GM12878 (cell line): ENCODE data around the gene AFMID. TPM values are rescaled to one million over a fixed set of nuclear protein-coding genes. Genes with fewer than 3 reads are reported as not detected.

Experiments
- BCL11A ChIP-seq: IDR thresholded peaks from 2 replicates; pipeline ENCODE4 v1.6.1; 2011; ENCODE audit warnings: low read depth, low read length
- BCL3 ChIP-seq: IDR thresholded peaks from 2 replicates; pipeline ENCODE4 v1.6.1; 2011; ENCODE audit warnings: borderline replicate concordance, low read depth, mild to moderate bottlenecking, moderate library complexity, low read length; ENCODE audit not compliant: insufficient read depth, poor library complexity, severe bottlenecking
- BMI1 ChIP-seq: fragments of 450-650 bp; IDR thresholded peaks from 2 replicates; pipeline ENCODE4 v1.6.1; 2016; ENCODE audit warnings: mild to moderate bottlenecking, moderate library complexity, borderline replicate concordance
- CEBPZ ChIP-seq: fragments of 150-350 bp; IDR thresholded peaks from 2 replicates; pipeline ENCODE4 v1.6.1; 2016; ENCODE audit warnings: low read depth, low read length
- CHD4 ChIP-seq: fragments of 200-600 bp; sonication (generic); IDR thresholded peaks from 2 replicates; pipeline ENCODE4 v1.6.1; 2016; ENCODE audit warnings: mild to moderate bottlenecking
- CREB1 ChIP-seq: IDR thresholded peaks from 2 replicates; pipeline ENCODE4 v1.6.1; 2012; ENCODE audit warnings: low read depth, mild to moderate bottlenecking, inconsistent platforms
- E2F4 ChIP-seq: IDR thresholded peaks from 2 replicates; pipeline ENCODE4 v1.6.1; 2012; ENCODE audit warnings: low read depth, low read length, improper control_type of control experiment
- IKZF1 ChIP-seq: fragments of 450-650 bp; conservative IDR thresholded peaks from 2 replicates; pipeline ENCODE4 v1.6.1; 2017; ENCODE audit warnings: antibody characterized with exemption, mild to moderate bottlenecking
- JUND ChIP-seq: IDR thresholded peaks from 2 replicates; pipeline ENCODE4 v1.6.1; 2012; ENCODE audit warnings: low read depth, mild to moderate bottlenecking, low read length, improper control_type of control experiment, moderate library complexity
- KLF5 ChIP-seq: fragments of 450-650 bp; IDR thresholded peaks from 2 replicates; pipeline ENCODE4 v1.6.1; 2014; ENCODE audit warnings: mild to moderate bottlenecking; ENCODE audit not compliant: partially characterized antibody
- MTA2 ChIP-seq: fragments of 450-650 bp; IDR thresholded peaks from 2 replicates; pipeline ENCODE4 v1.6.1; 2016; ENCODE audit warnings: low read depth, mild to moderate bottlenecking, moderate library complexity
- NFXL1 ChIP-seq: fragments of 450-650 bp; IDR thresholded peaks from 2 replicates; pipeline ENCODE4 v1.6.1; 2017; ENCODE audit warnings: antibody characterized with exemption, mild to moderate bottlenecking, borderline replicate concordance
- RUNX3 ChIP-seq: IDR thresholded peaks from 2 replicates; pipeline ENCODE4 v1.6.1; 2012; ENCODE audit warnings: low read length, inconsistent platforms
- TBL1XR1 ChIP-seq: IDR thresholded peaks from 2 replicates; pipeline ENCODE4 v1.6.1; 2012; ENCODE audit warnings: low read depth, low read length, improper control_type of control experiment
- TCF12 ChIP-seq: IDR thresholded peaks from 2 replicates; pipeline ENCODE4 v1.6.1; 2011; ENCODE audit warnings: low read depth, mild to moderate bottlenecking, low read length
- TCF3 ChIP-seq: IDR thresholded peaks from 2 replicates; pipeline ENCODE4 v1.6.1; 2012; ENCODE audit warnings: low read depth, mild to moderate bottlenecking, low read length, borderline replicate concordance; ENCODE audit not compliant: insufficient read depth
- ZBED1 ChIP-seq: IDR thresholded peaks from 2 replicates; pipeline ENCODE4 v1.6.1; 2016; ENCODE audit warnings: borderline replicate concordance
- ZNF622 ChIP-seq: fragments of 450-650 bp; IDR thresholded peaks from 2 replicates; pipeline ENCODE4 v1.6.1; 2017; ENCODE audit warnings: mild to moderate bottlenecking, inconsistent platforms
- ZNF687 ChIP-seq: fragments of 450-650 bp; IDR thresholded peaks from 2 replicates; pipeline ENCODE4 v1.6.1; 2017; ENCODE audit warnings: mild to moderate bottlenecking, moderate library complexity
- polyA plus RNA-seq, 11 experiments: library from polyadenylated mRNA; depleted of rRNA in 4 of 11; unstranded in 6 of 11; stranded (reverse) in 5 of 11; fragments of >200 nt; fragmentation: Nextera tagmentation in 4 of 11; fragmentation: Illumina TruSeq in 1 of 11; extraction: Ambion mirVana in 4 of 11; extraction: Trizol in 1 of 11; gene quantifications; 1 replicate in 1 of 11; 2 replicates in 10 of 11; pipeline versions ENCODE4 v1.2.1 to v1.2.3, GENCODE V29; 2011 to 2016; ENCODE audit warnings: inconsistent platforms in 2 of 11, missing spikeins in 2 of 11, low read depth in 1 of 11
- total RNA-seq, 4 experiments: library from RNA; depleted of rRNA in 3 of 4; stranded (reverse); fragments of >200 nt in 3 of 4; fragmentation: Illumina TruSeq in 1 of 4; extraction: Trizol in 1 of 4; gene quantifications; 2 replicates each; pipeline versions ENCODE4 v1.2.1 to v1.2.3, GENCODE V29; 2013 to 2021
- TF ChIP-seq, protein P1 (sequence below): IDR thresholded peaks from 2 replicates; pipeline ENCODE4 v1.6.1; 2011; ENCODE audit warnings: low read depth, mild to moderate bottlenecking, low read length, moderate library complexity, borderline replicate concordance; ENCODE audit errors: extremely low read depth

Gene AFMID
- total and polyA plus RNA-seq, 10 of the 15 experiments (the other 5 are each of a cell fraction or from before 2014, with no cell fraction given), result 36.1 to 98.8 (median 51.6) TPM

GRCh38 chr17:78142119-78142861, 44.9 kb upstream of the AFMID start (continued):
- peak; percentile 63; the same call in 1 of the 2 replicates for TF ChIP-seq ZNF687
- no peak for TF ChIP-seq KLF5
- no peak for TF ChIP-seq TCF3
- TF ChIP-seq BMI1, result no peak
- no peak for TF ChIP-seq BCL3
- no peak for TF ChIP-seq CEBPZ
- no peak for TF ChIP-seq CHD4
- no peak for TF ChIP-seq TBL1XR1
- TF ChIP-seq TCF12, result no peak
- no peak for TF ChIP-seq JUND
- TF ChIP-seq NFXL1, result no peak
- no peak for TF ChIP-seq E2F4
- TF ChIP-seq, protein P1, sequence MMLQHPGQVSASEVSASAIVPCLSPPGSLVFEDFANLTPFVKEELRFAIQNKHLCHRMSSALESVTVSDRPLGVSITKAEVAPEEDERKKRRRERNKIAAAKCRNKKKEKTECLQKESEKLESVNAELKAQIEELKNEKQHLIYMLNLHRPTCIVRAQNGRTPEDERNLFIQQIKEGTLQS, result no peak
- TF ChIP-seq ZBED1, result no peak
- TF ChIP-seq MTA2, result no peak
- no peak for TF ChIP-seq BCL11A
- TF ChIP-seq RUNX3, result 0 out of 2 replicates have a peak, but pooled peaks have one; percentile 34
- TF ChIP-seq IKZF1, result 0 out of 2 replicates have a peak, but pooled peaks have one; percentile 33
- TF ChIP-seq CREB1, result no peak
- TF ChIP-seq ZNF622, result no peak
